Mucosa of rectum (tissue), 2 donors: ENCODE data around the gene NCF2.
A peak's percentile ranks its signal among the peaks of the same experiment; 100 is the strongest.
"Not testable (repeated sequence)": the region's sequence is repeated elsewhere in the genome, so short reads cannot be mapped to it uniquely, and the experiment has no call there.

Experiments
- H3K27ac ChIP-seq, 2 donors: one replicate each; pipeline ENCODE4 v1.7.0; 2013; ENCODE audit warnings: inconsistent platforms in 2 of 2, low read depth in 2 of 2, low read length in 2 of 2
- H3K27me3 ChIP-seq, 2 donors: one replicate each; pipeline ENCODE4 v1.7.0; 2013; ENCODE audit warnings: low read length in 2 of 2; ENCODE audit not compliant: control insufficient read depth in 2 of 2, insufficient read depth in 2 of 2
- H3K36me3 ChIP-seq, 2 donors: one replicate each; pipeline ENCODE4 v1.7.0; 2013; ENCODE audit warnings: low read length in 2 of 2; ENCODE audit not compliant: control insufficient read depth in 2 of 2, insufficient read depth in 2 of 2
- H3K4me1 ChIP-seq, 2 donors: one replicate each; pipeline ENCODE4 v1.7.0; 2013; ENCODE audit warnings: low read length in 2 of 2, mild to moderate bottlenecking in 1 of 2; ENCODE audit not compliant: control insufficient read depth in 2 of 2, insufficient read depth in 2 of 2
- H3K4me3 ChIP-seq, 2 donors: one replicate each; pipeline ENCODE4 v1.7.0; 2013; ENCODE audit warnings: low read length in 2 of 2
- H3K9ac ChIP-seq, 2 donors: one replicate each; pipeline ENCODE4 v1.7.0; 2013; ENCODE audit warnings: low read length in 2 of 2, low read depth in 1 of 2, mild to moderate bottlenecking in 1 of 2
- H3K9me3 ChIP-seq, 2 donors: one replicate each; pipeline ENCODE4 v1.7.0; 2013; ENCODE audit warnings: low read length in 2 of 2; ENCODE audit not compliant: control insufficient read depth in 2 of 2
- donor health status: healthy.
- donor health status: Normal muscosa, but diverticular disease.

NCF2 gene

DNA sequence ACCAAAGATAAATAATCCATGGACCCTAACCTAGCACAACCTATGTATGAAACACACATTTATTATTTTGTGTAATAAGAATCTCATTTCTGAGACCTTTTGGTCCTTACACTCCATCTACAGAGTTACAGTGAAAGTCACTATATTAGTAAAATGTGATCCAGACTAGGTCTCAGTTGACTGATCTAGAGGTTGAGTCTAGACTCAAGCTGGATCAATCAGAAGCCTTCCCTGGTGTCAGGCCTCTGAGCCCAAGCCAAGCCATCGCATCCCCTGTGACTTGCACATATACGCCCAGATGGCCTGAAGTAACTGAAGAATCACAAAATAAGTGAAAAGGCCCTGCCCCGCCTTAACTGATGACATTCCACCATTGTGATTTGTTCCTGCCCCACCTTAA is 22.7 kb upstream of the NCF2 start:
- not testable (repeated sequence) for H3K27me3 ChIP-seq, H3K4me3 ChIP-seq, H3K9me3 ChIP-seq, H3K36me3 ChIP-seq, H3K27ac ChIP-seq, H3K4me1 ChIP-seq, H3K9ac ChIP-seq

DNA sequence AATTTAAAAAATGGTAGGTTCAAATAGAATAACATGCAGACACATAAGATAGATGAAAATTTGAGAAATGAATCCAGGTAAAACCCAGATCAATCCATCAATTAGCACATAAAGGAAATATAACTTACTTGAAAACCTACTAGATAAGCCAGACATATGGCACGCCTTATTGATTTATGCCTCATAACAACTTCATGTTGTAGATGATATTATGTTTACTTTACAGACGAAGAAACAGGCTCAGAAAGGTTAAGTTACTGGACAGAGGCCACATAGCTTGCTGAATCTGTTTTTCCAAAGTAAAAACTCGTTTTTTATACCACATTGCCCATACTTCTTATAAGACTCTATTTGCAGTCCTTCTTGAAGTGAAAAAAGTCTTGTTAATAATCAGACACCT is 22.1 kb upstream of the NCF2 start:
- Histone ChIP-seq H3K4me1 (peaks cover 0 to 5% of the 10 kb centered on the region in 2 donors), H3K4me3 (no peak overlapping the region), H3K36me3 (no peaks in the 10 kb centered on the region), H3K9me3 (no peaks in the 10 kb centered on the region), H3K9ac (no peak overlapping the region), H3K27ac (no peak overlapping the region), H3K27me3 (no peaks in the 10 kb centered on the region)

DNA sequence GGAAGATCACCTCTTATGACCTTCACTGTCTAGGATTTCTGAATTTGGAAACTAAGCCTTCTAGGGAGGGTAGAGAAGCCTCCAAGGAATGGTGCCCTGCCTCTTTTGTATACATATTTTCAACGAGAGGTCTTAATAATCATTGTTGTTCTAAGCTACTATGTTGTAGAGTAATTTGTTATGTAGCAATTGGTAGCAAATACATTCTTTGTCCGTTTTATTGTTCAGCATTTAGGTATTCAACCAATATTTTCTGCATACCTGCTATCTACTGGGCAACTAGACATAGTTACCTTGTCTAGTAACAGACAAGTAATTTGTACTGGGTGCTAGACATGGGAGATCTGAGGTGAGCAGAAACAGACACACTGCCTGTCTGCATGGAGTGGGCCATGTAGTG is 20.8 kb upstream of the NCF2 start:
- H3K27ac ChIP-seq, result no peak overlapping the region
- peaks cover 0 to 5% of the 10 kb centered on the region in 2 donors for H3K4me1 ChIP-seq
- no peaks in the 10 kb centered on the region for H3K27me3 ChIP-seq
- H3K36me3 ChIP-seq, result no peaks in the 10 kb centered on the region
- no peak overlapping the region for H3K9ac ChIP-seq
- H3K4me3 ChIP-seq, result no peak overlapping the region
- H3K9me3 ChIP-seq, result no peaks in the 10 kb centered on the region

DNA sequence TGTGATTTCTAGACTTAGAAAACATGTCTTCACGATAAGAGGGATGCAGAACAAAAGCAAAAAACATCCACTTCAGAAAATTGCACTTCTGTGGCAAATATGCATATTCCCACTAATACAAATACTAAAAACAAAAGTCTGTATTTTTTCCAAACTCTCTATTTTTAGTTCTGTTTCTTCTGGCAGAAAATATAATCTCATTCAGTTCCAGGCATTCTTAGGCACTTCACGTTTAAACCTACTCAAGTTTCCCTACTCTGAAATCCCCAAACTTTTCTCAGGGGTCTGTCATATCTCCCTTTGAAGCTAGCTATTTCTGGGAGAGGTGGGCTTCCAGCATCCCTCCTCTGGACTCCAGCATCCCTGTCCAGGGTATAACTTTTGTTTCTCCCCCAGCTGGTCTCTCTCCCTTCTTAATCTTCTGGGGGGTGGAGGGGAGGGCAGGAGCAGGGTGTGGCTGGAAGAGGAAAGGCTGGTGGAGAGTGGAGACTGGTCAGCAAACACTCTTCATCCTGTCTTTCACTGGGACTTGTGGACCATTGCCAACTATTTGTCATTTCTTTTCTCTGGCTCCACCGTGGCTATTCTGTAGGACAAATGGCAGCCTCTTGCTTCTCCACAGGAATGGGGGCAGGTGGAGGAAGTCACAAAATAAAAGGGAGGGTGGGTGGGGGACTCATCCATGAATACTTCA is 19.6 kb upstream of the NCF2 start:
- no peak overlapping the region for H3K9ac ChIP-seq
- no peaks in the 10 kb centered on the region for H3K36me3 ChIP-seq
- H3K9me3 ChIP-seq, result no peaks in the 10 kb centered on the region
- H3K4me3 ChIP-seq, result no peak overlapping the region
- H3K4me1 ChIP-seq, result peaks cover 0 to 5% of the 10 kb centered on the region in 2 donors
- no peak overlapping the region for H3K27ac ChIP-seq
- no peaks in the 10 kb centered on the region for H3K27me3 ChIP-seq

DNA sequence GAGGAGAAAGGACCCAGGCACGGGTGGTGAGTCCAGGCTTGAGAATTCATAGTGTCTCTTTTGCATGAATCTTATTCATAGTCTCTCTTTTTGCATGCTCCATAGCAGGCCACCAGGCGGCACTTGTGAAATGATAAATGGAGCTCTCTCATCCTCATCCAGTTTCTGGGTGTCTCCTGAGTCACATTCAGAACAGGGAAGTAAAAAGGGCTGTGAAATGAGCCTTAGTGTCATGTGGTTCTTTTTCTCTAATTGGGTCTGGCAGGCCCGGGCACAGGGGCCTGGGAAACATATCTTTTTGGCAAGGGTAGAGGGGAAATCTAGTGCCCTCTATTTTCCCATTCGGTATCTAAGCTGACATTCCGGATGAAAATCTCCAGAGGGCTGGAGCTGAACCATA is 19.1 kb upstream of the NCF2 start:
- Histone ChIP-seq H3K4me1 (peaks cover 4 to 5% of the 10 kb centered on the region in 2 donors), H3K4me3 (no peak overlapping the region), H3K9me3 (no peaks in the 10 kb centered on the region), H3K36me3 (no peaks in the 10 kb centered on the region), H3K27me3 (no peaks in the 10 kb centered on the region), H3K9ac (no peak overlapping the region), H3K27ac (no peak overlapping the region)

DNA sequence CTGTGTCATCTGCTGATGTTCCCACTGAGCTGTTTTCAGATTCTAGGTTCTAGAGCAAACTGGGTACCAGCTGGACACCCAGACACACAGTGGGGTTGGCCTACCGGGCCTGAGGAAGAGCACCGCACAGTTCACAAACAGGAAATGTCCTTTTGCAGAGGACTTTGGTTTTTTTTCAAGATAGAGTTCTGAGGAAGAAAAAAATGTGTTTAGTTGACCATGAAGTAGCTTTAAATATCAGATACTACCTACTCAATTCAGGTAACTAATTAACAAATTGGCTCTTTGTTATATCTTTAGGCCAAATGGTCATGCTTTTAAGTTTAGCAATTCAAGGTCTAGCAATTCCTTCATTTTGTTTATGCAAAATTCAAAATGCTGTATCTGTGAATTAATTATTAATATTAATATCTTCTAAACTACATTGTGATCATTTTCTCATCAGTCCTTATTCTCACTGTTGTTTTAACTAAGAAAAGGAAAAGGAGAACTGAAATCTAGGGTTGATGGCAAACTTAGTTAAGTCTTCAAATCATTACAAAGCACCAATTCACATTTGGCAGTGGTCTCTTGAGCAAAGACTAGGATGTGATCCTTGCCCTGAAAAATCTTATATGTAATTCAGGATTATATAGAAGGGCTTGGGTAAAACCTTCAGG is 17.2 kb upstream of the NCF2 start:
- H3K27ac ChIP-seq, result no peak overlapping the region
- H3K4me3 ChIP-seq, result no peak overlapping the region
- H3K4me1 ChIP-seq, result peaks cover 5 to 10% of the 10 kb centered on the region in 2 donors
- no peak overlapping the region for H3K9ac ChIP-seq
- no peaks in the 10 kb centered on the region for H3K36me3 ChIP-seq
- no peaks in the 10 kb centered on the region for H3K27me3 ChIP-seq
- no peaks in the 10 kb centered on the region for H3K9me3 ChIP-seq

DNA sequence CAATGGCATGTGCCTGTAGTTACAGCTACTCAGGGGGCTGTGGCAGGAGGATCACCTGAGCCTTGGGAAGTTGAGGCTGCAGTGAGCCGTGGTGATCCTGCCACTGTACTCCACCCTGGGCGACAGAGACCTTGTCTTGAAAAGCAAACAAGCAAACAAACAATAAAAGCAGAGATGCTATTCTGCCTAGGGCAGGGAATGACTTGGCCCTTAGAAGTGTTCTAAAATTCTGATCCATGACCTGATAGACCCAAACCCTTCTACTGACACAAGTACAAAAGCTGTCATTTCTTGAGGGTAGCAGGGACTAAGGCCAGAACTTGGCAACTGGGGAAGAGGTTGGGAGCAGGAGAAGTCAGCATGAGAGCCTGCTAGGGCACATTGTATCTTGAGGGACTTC is 15.6 kb upstream of the NCF2 start:
- peaks cover 5 to 10% of the 10 kb centered on the region in 2 donors for H3K4me1 ChIP-seq
- H3K27ac ChIP-seq, result no peak overlapping the region

DNA sequence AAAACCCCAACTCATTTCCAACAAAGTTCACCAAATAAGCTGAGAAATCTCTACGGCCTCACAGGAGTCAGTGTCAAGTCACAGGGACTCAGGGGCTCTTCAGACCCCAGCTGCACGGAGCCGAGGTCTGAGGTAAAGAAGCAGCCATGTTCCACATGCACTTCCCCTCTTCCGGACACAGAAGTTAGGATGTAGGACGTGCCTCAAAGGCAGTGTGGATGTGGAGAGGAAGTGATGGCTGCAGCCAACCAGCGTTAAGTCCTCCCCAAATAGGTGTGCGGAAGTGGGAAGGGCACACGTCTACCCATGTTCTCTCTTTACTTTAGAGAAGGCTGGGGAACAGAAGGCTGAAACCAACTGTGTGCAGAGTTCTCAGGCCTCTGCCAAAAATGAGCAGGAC is 14.6 kb upstream of the NCF2 start:
- Histone ChIP-seq H3K4me3 (peak overlapping the region in 1 of 2 donors; percentile 33), H3K9ac (no peak overlapping the region), H3K27ac (peak overlapping the region in 1 of 2 donors; percentile 33), H3K27me3 (no peaks in the 10 kb centered on the region), H3K36me3 (no peaks in the 10 kb centered on the region), H3K4me1 (peaks cover 2 to 10% of the 10 kb centered on the region in 2 donors), H3K9me3 (no peaks in the 10 kb centered on the region)

More for the DNA sequence above, 15.6 kb upstream of the NCF2 start:
- Histone ChIP-seq H3K9ac (no peak overlapping the region), H3K27me3 (no peaks in the 10 kb centered on the region), H3K9me3 (no peaks in the 10 kb centered on the region), H3K4me3 (no peak overlapping the region), H3K36me3 (no peaks in the 10 kb centered on the region)

DNA sequence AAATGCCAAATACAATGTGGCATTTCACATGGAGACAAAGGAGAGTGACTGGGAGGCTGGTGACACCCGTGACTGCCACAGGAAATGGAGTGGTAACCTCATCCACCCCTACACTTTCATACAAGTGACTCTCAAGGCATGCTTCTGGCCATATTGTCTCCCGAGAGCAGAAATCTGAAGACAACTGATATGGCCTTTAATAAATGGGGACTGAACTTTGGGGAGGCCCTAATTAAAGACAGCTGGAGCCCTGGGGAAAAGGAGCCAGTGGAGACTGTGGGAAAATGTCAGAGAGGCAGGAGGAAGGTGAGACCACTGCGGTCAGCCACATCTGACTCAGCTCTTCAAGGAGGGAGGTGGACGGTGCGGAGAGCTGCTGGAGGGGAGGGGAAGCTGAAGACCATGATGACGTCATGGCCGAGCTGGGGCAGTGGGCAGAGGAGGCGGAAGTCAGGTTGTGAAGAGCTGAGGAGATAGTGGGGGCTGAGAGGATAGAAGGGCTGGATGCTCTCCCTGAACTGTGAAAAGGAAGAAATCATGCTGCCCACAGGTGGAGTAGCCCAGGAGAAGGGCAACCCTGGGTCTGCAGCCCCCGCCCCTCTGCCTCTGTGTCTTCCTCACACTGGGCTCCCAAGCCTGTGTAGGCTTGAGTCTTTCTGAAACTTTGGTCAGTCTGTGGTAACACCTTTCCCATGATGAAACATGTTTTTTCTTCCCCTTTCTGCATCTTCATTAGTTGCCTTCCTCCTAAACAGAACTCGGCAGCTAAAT is 14.0 kb upstream of the NCF2 start:
- H3K4me1 ChIP-seq, result peaks cover 2 to 10% of the 10 kb centered on the region in 2 donors
- no peaks in the 10 kb centered on the region for H3K9me3 ChIP-seq
- peak overlapping the region in 1 of 2 donors; percentile 33 for H3K27ac ChIP-seq
- H3K9ac ChIP-seq, result no peak overlapping the region
- H3K36me3 ChIP-seq, result no peaks in the 10 kb centered on the region
- H3K4me3 ChIP-seq, result peak overlapping the region in 1 of 2 donors; percentile 33
- H3K27me3 ChIP-seq, result no peaks in the 10 kb centered on the region

DNA sequence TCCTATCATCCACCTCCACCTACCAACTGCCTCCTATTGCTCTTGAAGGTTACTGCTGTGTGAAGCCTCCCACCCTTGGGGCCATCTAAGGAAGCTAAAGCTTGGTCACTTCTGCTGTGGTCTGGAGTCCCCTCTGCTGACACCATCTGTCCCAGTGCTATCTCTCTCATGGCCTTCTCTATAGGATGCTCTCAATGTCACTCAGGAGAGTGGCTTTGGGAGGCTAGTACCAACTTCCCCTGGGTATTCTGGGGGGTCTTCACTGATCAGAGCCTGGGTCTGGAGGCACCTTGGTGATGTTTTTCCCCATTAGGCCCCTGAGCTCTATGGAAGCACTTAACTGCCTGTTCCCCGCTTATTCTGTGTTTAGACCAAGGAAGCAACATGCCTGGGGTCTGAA is 12.3 kb upstream of the NCF2 start:
- H3K9ac ChIP-seq, result no peak overlapping the region
- H3K36me3 ChIP-seq, result no peaks in the 10 kb centered on the region
- peaks cover 2 to 10% of the 10 kb centered on the region in 2 donors for H3K4me1 ChIP-seq
- no peak overlapping the region for H3K4me3 ChIP-seq
- H3K27ac ChIP-seq, result peak overlapping the region in 1 of 2 donors; percentile 33
- no peaks in the 10 kb centered on the region for H3K9me3 ChIP-seq
- no peaks in the 10 kb centered on the region for H3K27me3 ChIP-seq
